Daoy (cell line): ENCODE measurements around the gene LRRC61. TPM values are rescaled to one million over a fixed set of nuclear protein-coding genes. Genes with fewer than 3 reads are reported as not detected.
"Not testable (repeated sequence)": the region's sequence is repeated elsewhere in the genome, so short reads cannot be mapped to it uniquely, and the experiment has no call there.

Experiments
- DNase-seq: peaks from one replicate; pipeline ENCODE4 v3.0.0-alpha.2; 2015; ENCODE audit warnings: low read depth
- total RNA-seq: library from RNA; depleted of rRNA; stranded (reverse); fragments of >200 nt; shearing (Covaris generic); gene quantifications from 2 replicates; pipeline ENCODE4 v1.2.3, GENCODE V29; 2014; rRNA removed

The LRRC61 gene
- total RNA-seq: 6.3 and 9.7 TPM in 2 replicates

DNA sequence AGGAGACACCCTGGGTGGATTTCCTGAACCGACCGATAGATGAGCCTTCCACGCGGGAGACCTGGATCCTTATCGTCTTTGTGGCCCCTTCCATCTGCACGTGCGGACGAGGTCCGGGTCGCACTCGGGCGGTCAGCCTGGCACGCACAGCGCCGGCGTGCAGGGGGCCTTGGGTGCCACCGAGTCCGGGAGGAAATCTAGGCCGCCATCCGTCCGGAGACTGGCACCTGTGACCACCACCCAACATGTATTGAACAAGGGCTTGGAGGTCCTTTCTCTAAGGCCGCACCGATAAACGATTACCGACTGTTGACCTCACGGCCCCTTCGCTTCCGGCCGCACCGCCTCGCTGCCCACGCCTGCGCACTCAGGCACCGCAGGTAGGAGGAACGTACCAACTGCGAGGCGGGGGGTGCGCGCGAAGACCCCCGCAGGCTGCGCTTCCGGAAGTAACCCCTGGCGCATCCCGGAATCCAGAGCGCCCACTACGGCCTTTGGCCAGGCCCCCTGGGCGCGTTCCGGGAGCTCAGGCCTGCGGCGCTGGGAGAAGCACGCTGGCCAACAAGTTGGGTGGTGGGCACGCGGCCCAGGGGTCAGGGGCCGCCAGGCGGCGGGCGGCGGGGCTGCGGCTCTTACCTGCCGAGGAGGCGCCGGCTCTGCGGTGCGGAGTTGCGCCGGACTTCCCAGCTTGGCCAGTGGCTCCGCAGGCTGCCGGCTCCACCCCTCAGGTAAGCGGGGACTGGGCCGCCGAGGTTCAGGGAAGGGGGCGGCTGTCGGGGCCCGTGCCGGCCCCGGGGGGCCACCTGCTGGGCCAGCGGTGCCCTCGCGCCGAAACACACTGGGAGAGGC lies at the start of gene LRRC61, which contains the start of gene ACTR3C:
Gene LRRC61, plus strand, starts transcription at position 523 of the 849 bp plus-strand sequence. CDS start 13,507 bp downstream, outside the sequence.
Gene ACTR3C, minus strand, starts transcription at position 713 of the 849 bp plus-strand sequence. CDS start 28,249 bp downstream, outside the sequence.
- no peak for DNase-seq

GRCh38 chr7:150276132-150276695 lies 46.9 kb upstream of the LRRC61 start:
- DNase-seq: peak; percentile 54

DNA sequence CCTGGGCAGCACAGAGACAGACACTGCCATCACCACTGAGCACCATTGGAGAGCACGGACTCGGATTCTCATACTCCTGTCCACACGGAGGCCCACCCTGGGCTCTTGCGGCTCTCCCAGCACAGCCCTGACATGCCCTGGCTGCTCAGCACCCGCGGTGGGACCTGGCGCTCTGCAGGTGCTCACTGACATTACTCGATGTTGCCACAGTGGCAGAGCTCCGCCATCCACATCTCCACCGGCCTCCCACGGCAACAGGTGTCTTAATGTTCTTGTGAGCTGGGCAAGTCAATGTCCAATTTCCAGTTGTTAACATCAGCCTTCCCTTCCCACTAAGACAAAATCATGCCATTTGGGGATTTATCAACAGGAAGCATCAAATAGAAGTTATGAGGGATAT lies 44.8 kb upstream of the LRRC61 start:
- not testable (repeated sequence) for DNase-seq

DNA sequence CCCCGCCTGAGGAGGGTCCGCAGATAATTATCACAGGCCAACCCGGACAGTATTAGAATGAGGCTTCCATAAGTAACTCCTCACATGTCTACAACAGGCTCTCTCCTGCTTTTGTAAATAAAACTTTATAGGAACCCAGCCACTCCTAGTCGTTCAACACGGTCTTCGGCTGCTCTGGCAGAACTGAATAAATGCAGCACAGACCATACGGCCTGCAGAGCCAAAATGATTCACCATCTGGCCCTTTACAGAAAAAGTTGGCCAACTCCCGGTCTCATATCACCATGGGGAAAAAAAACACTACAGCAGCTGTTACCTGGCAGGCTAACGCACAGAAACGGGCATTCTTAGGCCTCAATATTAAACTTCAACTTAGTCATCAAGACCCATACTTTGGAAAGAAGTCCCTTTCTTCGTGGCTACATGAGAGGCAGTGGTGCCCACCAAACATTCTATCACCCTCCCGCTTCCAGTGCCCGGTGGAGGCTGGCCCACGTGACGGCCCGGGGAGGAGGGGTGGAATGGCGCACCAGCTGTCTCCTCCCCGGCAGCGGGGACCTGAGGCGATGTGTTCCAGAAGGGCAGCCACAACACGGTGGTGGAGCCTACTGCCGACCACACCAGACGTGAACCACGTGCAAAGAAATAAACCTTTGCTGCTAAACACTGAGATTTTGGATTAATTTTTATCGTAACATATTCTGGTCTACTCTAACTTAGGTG lies 41.3 kb upstream of the LRRC61 start:
- DNase-seq: not testable (repeated sequence)

- DNase-seq: not testable (repeated sequence)
Observed at GRCh38 chr7:150283111-150283510, 40.0 kb upstream of the LRRC61 start.

DNA sequence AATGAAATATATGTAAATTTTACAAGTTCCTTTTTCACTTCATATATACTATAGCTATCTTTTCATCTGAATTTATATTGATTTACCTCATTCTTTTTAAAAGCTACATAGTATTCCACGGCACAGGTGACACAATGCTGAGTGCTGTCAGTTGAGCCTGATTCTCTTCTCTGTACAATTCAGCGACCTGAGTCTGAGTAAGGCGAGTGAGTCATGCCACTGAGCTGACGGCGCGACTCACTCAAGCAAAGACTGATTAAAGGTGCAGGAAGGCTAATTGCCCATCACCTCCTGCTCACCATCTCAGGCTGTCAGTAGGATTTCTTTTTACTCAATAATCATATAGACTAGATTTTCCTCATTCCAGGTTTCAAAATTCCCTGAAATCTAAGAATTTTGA lies 39.5 kb upstream of the LRRC61 start:
- DNase-seq: not testable (repeated sequence)

GRCh38 chr7:150285849-150286754 lies 37.1 kb upstream of the LRRC61 start:
- peak; percentile 32 for DNase-seq

DNA sequence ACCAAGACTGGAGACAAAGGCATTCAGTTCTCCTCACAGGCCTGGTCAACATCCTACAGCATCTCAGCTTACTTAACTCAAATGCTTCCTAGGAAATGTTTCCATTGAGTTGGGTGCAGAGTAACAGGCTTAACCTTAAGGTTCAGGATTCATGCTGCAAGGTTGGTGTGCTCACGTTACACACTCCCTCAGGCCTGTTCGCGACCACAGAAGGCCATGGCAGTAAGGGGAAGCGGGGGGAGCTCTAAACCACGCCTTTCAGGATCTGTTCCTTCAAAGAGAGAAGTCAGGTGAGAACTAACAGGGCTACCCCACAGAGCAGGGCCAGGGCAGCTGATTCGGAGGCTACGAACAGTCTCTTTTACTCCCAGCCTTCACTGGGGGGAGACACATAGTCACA lies 35.3 kb upstream of the LRRC61 start:
- not testable (repeated sequence) for DNase-seq

DNA sequence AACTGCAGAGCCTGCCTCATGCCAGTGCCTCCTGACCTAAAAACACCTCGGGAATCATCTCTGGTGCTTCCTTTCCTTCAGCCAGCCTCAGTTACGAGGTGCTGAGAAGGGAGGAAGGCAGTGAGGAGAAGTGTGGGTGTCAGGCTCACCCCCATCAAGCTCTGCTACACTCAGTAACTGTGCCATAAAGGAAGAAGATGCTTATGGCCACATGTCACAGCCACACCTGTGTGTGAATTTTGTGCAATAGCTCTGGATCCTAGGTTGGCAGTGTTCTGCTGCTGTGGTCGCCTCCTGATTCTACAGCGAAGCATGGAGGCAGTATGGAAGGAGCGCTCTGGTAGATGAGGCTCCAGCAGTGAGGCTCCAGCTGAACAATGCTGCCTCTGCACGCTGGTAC lies 34.3 kb upstream of the LRRC61 start:
- DNase-seq: not testable (repeated sequence)

GRCh38 chr7:150290317-150290716 lies 32.8 kb upstream of the LRRC61 start:
- not testable (repeated sequence) for DNase-seq

DNA sequence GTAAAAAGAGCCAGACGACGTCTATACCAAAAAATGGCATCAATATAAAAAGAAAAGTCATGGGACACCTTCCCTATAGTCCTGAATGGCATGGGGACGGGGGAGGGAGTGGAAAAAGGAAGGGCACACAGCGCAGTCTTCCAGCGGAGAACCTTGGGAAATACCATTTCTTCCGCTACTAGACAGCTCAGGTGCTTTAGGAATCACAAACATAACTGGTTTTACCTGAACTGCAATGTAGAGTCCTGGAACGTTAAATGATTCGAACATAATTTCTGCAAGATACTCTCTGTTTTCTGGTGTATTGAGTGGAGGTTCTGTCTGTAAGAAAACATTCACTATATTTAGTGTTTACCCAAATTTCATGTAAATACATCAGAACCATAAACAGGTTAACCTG lies 28.1 kb upstream of the LRRC61 start:
- DNase-seq: not testable (repeated sequence)

- not testable (repeated sequence) for DNase-seq
Observed at GRCh38 chr7:150295614-150296013, 27.5 kb upstream of the LRRC61 start.

- not testable (repeated sequence) for DNase-seq
Observed at GRCh38 chr7:150296802-150297201, 26.4 kb upstream of the LRRC61 start.

- DNase-seq: not testable (repeated sequence)
Observed at GRCh38 chr7:150297978-150298377, 25.2 kb upstream of the LRRC61 start.

DNA sequence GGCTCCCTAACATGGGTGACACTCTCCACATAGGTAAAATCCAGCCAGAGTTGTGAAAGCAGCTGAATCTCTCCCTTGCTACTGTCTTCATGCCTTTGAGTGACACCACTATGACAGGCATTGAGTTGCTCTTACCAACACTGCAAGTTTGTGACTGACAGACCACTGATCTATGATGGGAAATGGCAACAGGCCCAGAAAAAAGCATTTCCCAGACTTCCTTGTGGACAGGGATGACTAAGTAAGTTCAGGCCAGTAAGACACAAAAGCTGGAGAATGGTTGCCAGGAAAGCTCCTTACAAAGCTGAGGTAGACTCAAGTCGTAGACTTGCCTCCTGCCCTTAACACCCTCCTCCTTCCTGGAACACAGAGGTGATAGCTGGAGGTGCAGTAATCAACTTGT lies 20.2 kb upstream of the LRRC61 start:
- DNase-seq: peak; percentile 32

- not testable (repeated sequence) for DNase-seq
Observed at GRCh38 chr7:150304499-150305258, 18.5 kb upstream of the LRRC61 start.

DNA sequence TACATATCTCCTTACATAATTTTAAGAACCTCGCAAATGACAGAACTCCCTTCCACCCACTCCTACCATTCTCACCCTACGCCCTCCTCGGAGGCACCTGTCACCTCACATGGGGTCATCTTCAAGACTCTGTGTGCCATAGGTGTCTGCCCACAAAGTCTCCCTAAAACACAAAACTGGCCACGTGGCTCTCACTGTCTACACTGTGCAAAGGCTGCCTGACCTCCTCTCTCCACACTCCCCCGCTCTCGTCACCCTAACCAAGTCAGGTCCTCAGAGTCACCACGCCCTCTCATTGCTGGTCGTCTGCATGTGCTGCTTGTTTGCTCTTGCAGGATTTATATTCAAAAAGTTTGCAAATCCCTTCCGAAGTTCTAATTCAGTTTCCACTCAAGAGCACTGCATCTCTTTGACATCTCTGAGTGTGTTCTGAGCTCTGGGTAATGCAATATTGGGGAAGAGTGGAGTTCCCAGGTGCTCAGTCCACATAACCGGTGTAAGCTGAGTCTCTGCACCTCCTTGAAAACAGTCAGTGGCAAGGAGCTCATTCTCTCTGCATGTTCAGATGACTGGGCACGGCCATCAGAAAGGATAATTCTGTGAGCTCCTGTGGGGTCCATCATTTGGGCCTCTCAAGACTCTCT lies 17.8 kb upstream of the LRRC61 start:
- not testable (repeated sequence) for DNase-seq

DNA sequence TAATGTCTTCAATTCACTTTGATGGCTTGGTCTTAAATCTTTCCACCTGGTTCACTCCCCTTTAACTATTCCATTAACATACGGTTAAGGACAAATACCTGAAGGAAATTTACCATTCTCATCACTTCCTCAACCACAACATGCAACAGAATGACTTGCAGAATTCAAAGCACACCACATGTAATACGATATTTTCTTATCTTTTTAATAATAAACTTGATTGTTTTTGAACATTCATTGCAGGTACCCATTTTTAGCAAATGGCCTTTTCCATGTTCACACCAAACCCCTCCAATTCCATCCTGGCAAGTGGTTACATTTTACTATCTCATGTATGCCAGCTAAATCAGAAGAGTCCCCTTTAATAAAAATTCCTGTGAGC lies 17.3 kb upstream of the LRRC61 start:
- not testable (repeated sequence) for DNase-seq

DNA sequence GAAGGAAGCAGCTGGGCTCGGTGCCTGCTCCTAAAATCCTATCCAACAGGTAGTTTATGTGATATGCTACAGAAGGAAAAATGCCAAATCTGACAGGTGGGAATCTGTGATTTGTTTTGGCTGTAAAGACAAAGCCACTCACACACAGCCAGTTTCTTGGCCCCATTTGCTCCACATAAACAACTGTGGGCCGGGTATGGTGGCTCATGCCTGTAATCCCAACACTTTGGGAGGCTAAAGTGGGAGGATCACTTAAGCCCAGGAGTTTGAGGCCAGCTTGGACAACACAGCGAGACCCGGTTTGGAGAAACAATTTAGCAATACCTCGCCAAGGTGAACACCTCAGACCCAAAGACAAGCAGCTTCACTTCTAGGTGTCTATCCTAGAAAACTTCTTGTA lies 16.8 kb upstream of the LRRC61 start:
- DNase-seq: not testable (repeated sequence)

DNA sequence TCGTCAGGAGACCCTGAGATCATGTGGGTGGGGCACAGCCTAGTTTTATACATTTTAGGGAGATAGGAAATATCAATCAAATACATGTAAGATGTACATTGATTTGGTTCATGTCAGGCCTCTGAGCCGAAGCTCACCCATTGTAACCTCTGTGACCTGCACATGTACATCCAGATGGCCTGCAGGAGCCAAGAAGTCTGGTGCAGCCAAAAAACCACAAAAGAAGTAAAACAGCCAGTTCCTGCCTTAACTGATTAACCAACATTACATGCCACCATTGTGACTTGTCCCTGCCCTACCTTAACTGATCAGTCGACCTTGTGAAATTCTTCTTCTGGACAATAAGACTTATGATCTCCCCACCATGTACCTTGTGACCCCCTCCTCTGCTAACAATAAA lies 16.0 kb upstream of the LRRC61 start:
- DNase-seq: no peak
